ENCODE measurements around the gene NCOA3.

The NCOA3 gene

DNA sequence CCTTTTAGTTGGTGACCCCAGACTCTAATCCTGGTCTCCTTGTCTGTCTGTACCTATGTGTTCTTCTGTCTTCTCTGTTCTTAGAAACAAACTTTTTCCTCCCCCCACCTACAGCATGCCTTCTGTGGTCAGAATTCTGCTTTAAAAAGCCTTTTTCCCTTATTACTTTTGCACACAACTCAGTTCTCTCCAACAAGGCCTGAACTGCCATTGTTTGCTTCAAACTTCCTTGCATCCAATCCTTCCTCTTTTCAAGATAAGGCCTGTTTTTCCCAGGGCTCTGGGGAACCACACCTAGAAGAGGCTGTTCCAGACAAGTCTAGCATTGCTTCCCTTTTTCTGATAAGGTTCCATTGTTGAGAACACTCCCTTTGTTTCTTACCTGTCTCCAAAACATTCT, 22.2 kb upstream of the NCOA3 start:
- Histone ChIP-seq H3K4me2 (ENCODE audit: low read length) (peak overlapping the region; percentile 24), H3K27ac (ENCODE audit: low read depth, low read length) (peak overlapping the region; percentile 39)

DNA sequence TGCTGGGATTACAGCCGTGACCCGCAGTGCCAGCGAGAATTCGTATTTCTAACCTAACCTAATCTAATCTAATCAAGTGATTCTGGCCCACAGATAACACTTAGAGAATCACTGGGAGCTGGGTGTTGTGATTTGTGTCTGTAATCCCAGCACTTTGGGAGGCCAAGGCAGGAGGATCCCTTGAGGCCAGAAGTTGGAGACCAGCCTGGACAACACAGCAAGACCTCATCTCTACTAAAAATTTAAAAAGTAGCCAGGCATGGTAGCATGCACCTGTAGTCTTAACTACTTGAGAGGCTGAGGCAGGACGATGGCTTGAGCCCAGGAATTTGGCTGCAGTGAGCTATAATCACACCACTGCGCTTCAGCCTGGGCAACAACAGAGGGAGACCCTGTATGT, 21.4 kb upstream of the NCOA3 start:
- no peaks in the 10 kb centered on the region for H4K20me1 ChIP-seq (ENCODE audit: control insufficient read depth, insufficient read depth, low read depth, low read length)
- peaks cover 92% of the 10 kb centered on the region for H3K4me1 ChIP-seq (ENCODE audit: control insufficient read depth, low read length)
- H3K36me3 ChIP-seq (ENCODE audit: control insufficient read depth, low read length), result no peaks in the 10 kb centered on the region
- peaks cover 4% of the 10 kb centered on the region; the same call in 1 of the 2 replicates for H3K79me2 ChIP-seq (ENCODE audit: control insufficient read depth, low read length)
- no peaks in the 10 kb centered on the region for H3K27me3 ChIP-seq (ENCODE audit: control insufficient read depth, low read length)
- TF ChIP-seq, protein P1, sequence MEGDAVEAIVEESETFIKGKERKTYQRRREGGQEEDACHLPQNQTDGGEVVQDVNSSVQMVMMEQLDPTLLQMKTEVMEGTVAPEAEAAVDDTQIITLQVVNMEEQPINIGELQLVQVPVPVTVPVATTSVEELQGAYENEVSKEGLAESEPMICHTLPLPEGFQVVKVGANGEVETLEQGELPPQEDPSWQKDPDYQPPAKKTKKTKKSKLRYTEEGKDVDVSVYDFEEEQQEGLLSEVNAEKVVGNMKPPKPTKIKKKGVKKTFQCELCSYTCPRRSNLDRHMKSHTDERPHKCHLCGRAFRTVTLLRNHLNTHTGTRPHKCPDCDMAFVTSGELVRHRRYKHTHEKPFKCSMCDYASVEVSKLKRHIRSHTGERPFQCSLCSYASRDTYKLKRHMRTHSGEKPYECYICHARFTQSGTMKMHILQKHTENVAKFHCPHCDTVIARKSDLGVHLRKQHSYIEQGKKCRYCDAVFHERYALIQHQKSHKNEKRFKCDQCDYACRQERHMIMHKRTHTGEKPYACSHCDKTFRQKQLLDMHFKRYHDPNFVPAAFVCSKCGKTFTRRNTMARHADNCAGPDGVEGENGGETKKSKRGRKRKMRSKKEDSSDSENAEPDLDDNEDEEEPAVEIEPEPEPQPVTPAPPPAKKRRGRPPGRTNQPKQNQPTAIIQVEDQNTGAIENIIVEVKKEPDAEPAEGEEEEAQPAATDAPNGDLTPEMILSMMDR (IDR thresholded peaks at IDR 0.05; ENCODE audit: low read depth, low read length, poor library complexity, severe bottlenecking), result no peak
- TF ChIP-seq EZH2phosphoT487 (IDR thresholded peaks at IDR 0.05; ENCODE audit: borderline replicate concordance, low read length), result no peak
- H3K9me2 ChIP-seq (replicated peaks; ENCODE audit: control insufficient read depth, low read length), result no peaks in the 10 kb centered on the region
- no peak overlapping the region for H3K4me2 ChIP-seq (ENCODE audit: low read length)
- H3K9me3 ChIP-seq (ENCODE audit: control insufficient read depth, insufficient read depth, low read length), result no peaks in the 10 kb centered on the region
- H3K4me3 ChIP-seq (ENCODE audit: low read length), result no peak overlapping the region
- peaks cover 45% of the 10 kb centered on the region for H3F3A ChIP-seq (ENCODE audit: control insufficient read depth, insufficient read depth)
- 0 out of 2 replicates have a peak overlapping the region, but pooled peaks have one; percentile 7 for H3K27ac ChIP-seq (ENCODE audit: low read depth, low read length)

More for the DNA sequence above, 22.2 kb upstream of the NCOA3 start:
- Histone ChIP-seq H4K20me1 (ENCODE audit: control insufficient read depth, insufficient read depth, low read depth, low read length) (no peaks in the 10 kb centered on the region), H3F3A (ENCODE audit: control insufficient read depth, insufficient read depth) (peaks cover 43% of the 10 kb centered on the region), H3K9me2 (replicated peaks; ENCODE audit: control insufficient read depth, low read length) (no peaks in the 10 kb centered on the region), H3K4me3 (ENCODE audit: low read length) (no peak overlapping the region), H3K36me3 (ENCODE audit: control insufficient read depth, low read length) (no peaks in the 10 kb centered on the region), H3K4me1 (ENCODE audit: control insufficient read depth, low read length) (peaks cover 92% of the 10 kb centered on the region), H3K27me3 (ENCODE audit: control insufficient read depth, low read length) (no peaks in the 10 kb centered on the region), H3K9me3 (ENCODE audit: control insufficient read depth, insufficient read depth, low read length) (no peaks in the 10 kb centered on the region), H3K79me2 (ENCODE audit: control insufficient read depth, low read length) (peaks cover 7% of the 10 kb centered on the region)
- TF ChIP-seq, protein P1 (IDR thresholded peaks at IDR 0.05; ENCODE audit: low read depth, low read length, poor library complexity, severe bottlenecking), result no peak
- no peak for TF ChIP-seq EZH2phosphoT487 (IDR thresholded peaks at IDR 0.05; ENCODE audit: borderline replicate concordance, low read length)

- H3F3A ChIP-seq (ENCODE audit: control insufficient read depth, insufficient read depth), result peaks cover 43% of the 10 kb centered on the region
- no peaks in the 10 kb centered on the region for H3K9me3 ChIP-seq (ENCODE audit: control insufficient read depth, insufficient read depth, low read length)
- TF ChIP-seq, protein P1 (IDR thresholded peaks at IDR 0.05; ENCODE audit: low read depth, low read length, poor library complexity, severe bottlenecking), result no peak
- TF ChIP-seq EZH2phosphoT487 (IDR thresholded peaks at IDR 0.05; ENCODE audit: borderline replicate concordance, low read length), result no peak
- H3K27me3 ChIP-seq (ENCODE audit: control insufficient read depth, low read length), result no peaks in the 10 kb centered on the region
- H3K9me2 ChIP-seq (replicated peaks; ENCODE audit: control insufficient read depth, low read length), result no peaks in the 10 kb centered on the region
- H3K4me1 ChIP-seq (ENCODE audit: control insufficient read depth, low read length), result peaks cover 92% of the 10 kb centered on the region
- H3K4me3 ChIP-seq (ENCODE audit: low read length), result no peak overlapping the region
- H3K36me3 ChIP-seq (ENCODE audit: control insufficient read depth, low read length), result no peaks in the 10 kb centered on the region
- no peaks in the 10 kb centered on the region for H4K20me1 ChIP-seq (ENCODE audit: control insufficient read depth, insufficient read depth, low read depth, low read length)
- no peak overlapping the region for H3K4me2 ChIP-seq (ENCODE audit: low read length)
- peaks cover 3% of the 10 kb centered on the region; the same call in 1 of the 2 replicates for H3K79me2 ChIP-seq (ENCODE audit: control insufficient read depth, low read length)
- H3K27ac ChIP-seq (ENCODE audit: low read depth, low read length), result 0 out of 2 replicates have a peak overlapping the region, but pooled peaks have one; percentile 7
Measured at GRCh38 chr20:47480705-47481104, 21.0 kb upstream of the NCOA3 start.
